Right lobe of liver (tissue), 6 donors: ENCODE results near the gene RASAL2. TPM values are rescaled to one million over a fixed set of nuclear protein-coding genes. Genes with fewer than 3 reads are reported as not detected.

Source experiments
- ATAC-seq, 4 donors: fragments of 200-7000 bp; cut with Tn5 transposase; one replicate each; pipeline ENCODE4 v1.9.1; 2020; ENCODE audit warnings: mild to moderate bottlenecking in 4 of 4, moderate library complexity in 4 of 4
- DNase-seq, 3 donors: peaks; one replicate each; pipeline ENCODE4 v3.0.0-alpha.2; 2020
- H3K27ac ChIP-seq, 3 donors: fragments of 200-600 bp; one replicate each; pipeline ENCODE4 v1.8.0; 2022
- H3K27me3 ChIP-seq, 2 donors: fragments of 200-600 bp; one replicate each; pipeline ENCODE4 v1.8.0; 2022
- H3K36me3 ChIP-seq, 4 donors: fragments of 200-600 bp; sonication (generic) in 1 of 4; one replicate each; pipeline versions ENCODE4 v1.5.1 to v1.8.0; 2017 to 2022; ENCODE audit warnings: control low read depth in 1 of 4
- H3K4me1 ChIP-seq, 4 donors: fragments of 200-600 bp; sonication (generic) in 1 of 4; one replicate each; pipeline versions ENCODE4 v1.5.1 to v1.8.0; 2017 to 2022; ENCODE audit warnings: control low read depth in 1 of 4
- H3K4me3 ChIP-seq, 3 donors: fragments of 200-600 bp; one replicate each; pipeline ENCODE4 v1.8.0; 2022
- H3K9me3 ChIP-seq, 4 donors: fragments of 200-600 bp; sonication (generic) in 1 of 4; one replicate each; pipeline versions ENCODE4 v1.5.1 to v1.8.0; 2017 to 2022; ENCODE audit warnings: control low read depth in 1 of 4
- POLR2A ChIP-seq: fragments of 450-650 bp; IDR thresholded peaks from one replicate; pipeline ENCODE4 v1.6.1; 2017; ENCODE audit warnings: antibody characterized with exemption, mild to moderate bottlenecking
- WGBS: methylation state at CpG from one replicate; pipeline ENCODE4 v1.1.6; 2018; ENCODE audit warnings: low coverage, low lambda C conversion rate; ENCODE audit not compliant: insufficient coverage; ENCODE audit errors: missing lambda C conversion rate; 5-methylcytosine and 5-hydroxymethylcytosine counted together
- intact Hi-C, 2 donors: fragments of 100-400 bp; cut with DNase I; formaldehyde crosslinking; loops; one replicate each; pipeline versions ENCODE4 v1.11.2 to v1.14.1; 2022
- total RNA-seq, 6 experiments: library from RNA; depleted of rRNA in 2 of 6; stranded (reverse); fragments of >200 nt in 2 of 6; fragmentation: NEBNext Ultra II Directional in 3 of 6; extraction: Animal tissue kit (Norgen Biotek cat#: 25700) in 3 of 6; gene quantifications; one replicate each; pipeline versions ENCODE4 v1.1.0 to v1.2.4, GENCODE V29; 2016 to 2023
- TF ChIP-seq, protein P1 (sequence below), 4 donors: fragments of 200-600 bp in 3 of 4; fragments of 450-650 bp in 1 of 4; IDR thresholded peaks; one replicate each; pipeline versions ENCODE4 v1.5.1 to v1.8.0; 2016 to 2022; ENCODE audit warnings: antibody characterized with exemption in 4 of 4, mild to moderate bottlenecking in 2 of 4
- donor health status: DM: no; HTN: yes; CAD: no.
- donor health status: DM: no; HTN: no; CAD: no.
- donor health status: DM: no; HTN: no; CAD: no.
- donor health status: DM: no; HTN: yes; CAD: no.
- donor health status: DM: no; HTN: yes; CAD: no.

The RASAL2 gene
- total RNA-seq, 6 experiments from 2014 or later = 3.6 to 6.0 (median 5.2) TPM

DNA sequence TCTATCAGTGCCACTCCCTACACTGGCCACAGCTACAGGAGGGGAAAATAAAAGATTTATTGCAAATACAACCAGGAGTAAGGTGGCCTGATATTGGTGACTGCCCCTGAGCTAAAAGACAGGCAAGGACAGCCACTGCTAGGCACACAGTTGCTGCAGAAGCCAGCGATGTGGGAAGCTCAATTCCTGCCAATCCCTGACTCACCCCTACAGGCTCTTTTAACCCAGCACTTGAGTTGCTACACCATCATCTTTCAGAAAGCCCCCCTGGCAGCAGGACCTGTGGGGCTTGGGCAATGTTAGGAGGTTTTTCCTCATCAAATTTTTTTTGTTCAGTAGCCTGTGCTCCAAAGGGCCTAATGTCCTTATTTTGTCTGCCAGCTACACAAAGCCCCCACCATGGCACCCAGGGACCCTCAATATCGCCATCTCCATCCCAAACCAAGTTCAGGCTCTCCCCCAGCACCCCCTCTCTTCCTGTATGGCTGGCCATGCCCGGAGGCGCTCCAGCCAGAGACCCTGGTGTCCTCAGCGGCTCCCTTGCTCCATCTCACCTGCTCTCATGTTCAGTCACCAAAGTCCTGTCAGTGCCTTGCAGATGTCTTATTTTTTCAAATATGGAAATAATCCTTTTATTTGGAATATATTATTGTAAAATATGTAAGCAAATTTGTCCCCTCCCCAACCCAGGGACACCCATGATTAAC, 389.5 kb downstream of the RASAL2 start:
- Histone ChIP-seq H3K27me3 (no peaks in the 10 kb centered on the region), H3K36me3 (no peaks in the 10 kb centered on the region), H3K9me3 (no peaks in the 10 kb centered on the region), H3K4me3 (no peak overlapping the region), H3K27ac (no peak overlapping the region), H3K4me1 (no peaks in the 10 kb centered on the region)
- no peak for DNase-seq
- TF ChIP-seq POLR2A = no peak
- TF ChIP-seq, protein P1, sequence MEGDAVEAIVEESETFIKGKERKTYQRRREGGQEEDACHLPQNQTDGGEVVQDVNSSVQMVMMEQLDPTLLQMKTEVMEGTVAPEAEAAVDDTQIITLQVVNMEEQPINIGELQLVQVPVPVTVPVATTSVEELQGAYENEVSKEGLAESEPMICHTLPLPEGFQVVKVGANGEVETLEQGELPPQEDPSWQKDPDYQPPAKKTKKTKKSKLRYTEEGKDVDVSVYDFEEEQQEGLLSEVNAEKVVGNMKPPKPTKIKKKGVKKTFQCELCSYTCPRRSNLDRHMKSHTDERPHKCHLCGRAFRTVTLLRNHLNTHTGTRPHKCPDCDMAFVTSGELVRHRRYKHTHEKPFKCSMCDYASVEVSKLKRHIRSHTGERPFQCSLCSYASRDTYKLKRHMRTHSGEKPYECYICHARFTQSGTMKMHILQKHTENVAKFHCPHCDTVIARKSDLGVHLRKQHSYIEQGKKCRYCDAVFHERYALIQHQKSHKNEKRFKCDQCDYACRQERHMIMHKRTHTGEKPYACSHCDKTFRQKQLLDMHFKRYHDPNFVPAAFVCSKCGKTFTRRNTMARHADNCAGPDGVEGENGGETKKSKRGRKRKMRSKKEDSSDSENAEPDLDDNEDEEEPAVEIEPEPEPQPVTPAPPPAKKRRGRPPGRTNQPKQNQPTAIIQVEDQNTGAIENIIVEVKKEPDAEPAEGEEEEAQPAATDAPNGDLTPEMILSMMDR (IDR thresholded peaks at IDR 0.05) = no peak
- no peak for ATAC-seq
- WGBS = 100% methylated on average over 3 of the region's 5 CpGs
- intact Hi-C loops = no loop called here

GRCh38 chr1:178484698-178485225, 390.9 kb downstream of the RASAL2 start:
- ATAC-seq = no peak
- no peak for DNase-seq
- Histone ChIP-seq H3K27me3 (no peaks in the 10 kb centered on the region), H3K4me3 (no peak overlapping the region), H3K4me1 (no peaks in the 10 kb centered on the region), H3K27ac (no peak overlapping the region), H3K36me3 (no peaks in the 10 kb centered on the region), H3K9me3 (no peaks in the 10 kb centered on the region)
- TF ChIP-seq, protein P1 (IDR thresholded peaks at IDR 0.05) = no peak
- TF ChIP-seq POLR2A = no peak
- intact Hi-C loops = no loop called here
- WGBS = 51% methylated on average over 3 of the region's 3 CpGs

DNA sequence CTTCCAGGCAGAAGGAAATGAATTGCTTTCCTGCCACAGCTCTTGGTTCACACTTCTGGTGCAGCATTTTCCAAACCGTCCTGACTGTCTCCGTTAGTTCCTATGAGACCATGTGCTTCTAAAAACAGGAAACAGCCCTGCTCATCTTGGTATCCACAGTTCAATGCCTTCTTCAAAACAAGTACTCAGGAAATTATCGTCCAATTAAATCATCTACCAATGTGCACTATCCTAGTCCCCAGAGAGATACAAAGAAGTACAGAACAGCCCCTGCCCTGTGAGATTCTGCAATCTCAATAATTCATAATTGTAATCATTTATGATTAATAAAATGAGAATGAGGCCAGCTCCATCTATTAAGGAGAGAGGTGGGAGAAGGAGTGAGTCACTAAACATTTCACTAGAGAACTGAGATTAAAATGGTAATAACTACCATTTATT, 391.7 kb downstream of the RASAL2 start:
- 51% methylated on average over 3 of the region's 3 CpGs for WGBS
- Histone ChIP-seq H3K36me3 (no peaks in the 10 kb centered on the region), H3K27me3 (no peaks in the 10 kb centered on the region), H3K4me3 (no peak overlapping the region), H3K9me3 (no peaks in the 10 kb centered on the region), H3K4me1 (no peaks in the 10 kb centered on the region), H3K27ac (no peak overlapping the region)
- TF ChIP-seq, protein P1 (IDR thresholded peaks at IDR 0.05) = no peak
- TF ChIP-seq POLR2A = no peak
- DNase-seq (no peak), ATAC-seq (peak in 2 of 4 donors; percentile 36 to 44)
- intact Hi-C loops = no loop called here

GRCh38 chr1:178486100-178487069, 392.5 kb downstream of the RASAL2 start:
- H3K27ac ChIP-seq = no peak overlapping the region
- TF ChIP-seq, protein P1 (IDR thresholded peaks at IDR 0.05) = no peak
- TF ChIP-seq POLR2A = no peak
- H3K9me3 ChIP-seq = no peaks in the 10 kb centered on the region
- intact Hi-C loops = no loop called here
- no peaks in the 10 kb centered on the region for H3K4me1 ChIP-seq
- DNase-seq = no peak
- WGBS = 29% methylated on average over 6 of the region's 54 CpGs
- ATAC-seq = peak in 3 of 4 donors; percentile 30 to 50 (median 31)
- H3K4me3 ChIP-seq = peak overlapping the region; percentile 4 to 5 (median 4)
- H3K36me3 ChIP-seq = no peaks in the 10 kb centered on the region
- no peaks in the 10 kb centered on the region for H3K27me3 ChIP-seq
